Anterior cingulate cortex (tissue), 58 donors: Measurements from ENCODE around the gene SPG7.
"Not testable (repeated sequence)": the region's sequence is repeated elsewhere in the genome, so short reads cannot be mapped to it uniquely, and the experiment has no call there.

ENCODE experiments used
- DNase-seq, 58 donors: peaks; one replicate each; lab custom pipeline; 2025; lab: John Stamatoyannopoulos, UW

The SPG7 gene

DNA sequence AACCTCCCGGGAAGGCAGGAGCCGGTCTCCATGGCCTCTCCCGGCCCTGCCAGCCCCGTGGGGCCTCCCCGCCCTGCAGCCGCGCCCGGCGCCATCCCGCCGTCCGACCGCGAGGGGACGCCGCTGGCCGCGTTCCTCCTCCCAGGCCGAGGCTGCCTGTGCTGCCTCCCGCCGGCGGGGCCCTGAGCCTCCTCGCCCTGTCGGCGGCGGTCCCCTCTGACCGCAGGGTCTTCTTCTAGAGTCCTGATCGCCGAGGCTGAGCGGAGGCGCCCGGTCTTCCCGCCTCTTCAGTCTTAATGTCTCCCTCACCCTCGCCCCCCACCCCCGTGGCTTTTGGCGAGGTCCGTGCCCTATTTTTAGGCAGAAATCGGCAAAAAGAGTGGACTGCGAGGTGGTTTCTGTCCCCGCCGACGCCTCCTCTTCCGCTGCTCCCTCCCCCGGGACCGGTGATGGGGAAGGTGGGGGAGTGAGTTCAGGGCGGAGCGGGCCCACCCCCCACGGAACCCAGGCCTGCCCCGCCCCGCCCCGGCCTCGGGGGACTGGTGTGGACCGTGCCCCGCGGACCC is 66.6 kb downstream of the SPG7 start:
- DNase-seq, result peak in 1 of 58 donors; percentile 17

DNA sequence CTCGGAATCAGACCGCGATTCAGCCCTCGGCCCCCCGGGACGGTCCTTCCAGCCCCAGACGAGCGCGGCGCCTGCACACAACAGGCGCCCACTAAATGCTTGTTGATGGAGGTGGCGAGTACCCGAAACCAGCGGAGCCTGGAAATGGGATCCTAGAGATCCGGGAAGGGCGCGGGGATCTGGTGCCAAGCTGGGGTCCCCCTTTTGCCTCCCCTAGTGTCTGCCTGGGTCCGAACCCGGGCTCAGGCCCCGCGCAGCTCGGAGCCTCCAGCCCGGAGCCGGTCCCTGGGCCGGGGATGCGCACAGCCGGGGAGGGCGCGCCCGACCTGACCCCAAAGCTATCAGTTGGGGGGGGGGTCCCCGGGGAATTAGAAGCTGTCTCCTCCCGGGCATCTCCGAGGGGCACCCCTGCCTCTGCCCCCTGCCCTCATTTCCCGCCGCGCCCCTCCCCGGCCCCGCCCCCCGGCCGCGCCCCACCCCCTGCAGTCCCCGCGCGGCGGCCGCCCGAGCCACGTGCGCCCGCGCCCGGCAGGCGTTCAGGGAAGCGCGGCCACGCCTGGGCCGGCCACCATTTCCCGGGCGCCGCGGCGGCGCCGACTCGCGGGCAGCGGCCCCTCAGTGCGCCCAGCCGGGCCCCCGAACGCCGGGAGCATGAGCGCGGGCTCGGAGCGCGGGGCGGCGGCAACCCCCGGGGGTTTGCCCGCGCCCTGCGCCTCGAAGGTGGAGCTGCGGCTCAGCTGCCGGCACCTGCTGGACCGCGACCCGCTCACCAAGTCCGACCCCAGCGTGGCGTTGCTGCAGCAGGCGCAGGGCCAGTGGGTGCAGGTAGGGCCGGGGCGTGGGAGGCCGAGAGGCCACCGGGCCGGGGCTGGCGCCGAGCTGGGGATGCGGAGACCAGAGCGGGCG is 67.3 kb downstream of the SPG7 start, which contains the start of gene CPNE7:
Gene CPNE7 (plus strand): TSS at position 512 of the 906 bp plus-strand sequence. CDS start 140 bp downstream, at position 652.
- DNase-seq, result no peak

DNA sequence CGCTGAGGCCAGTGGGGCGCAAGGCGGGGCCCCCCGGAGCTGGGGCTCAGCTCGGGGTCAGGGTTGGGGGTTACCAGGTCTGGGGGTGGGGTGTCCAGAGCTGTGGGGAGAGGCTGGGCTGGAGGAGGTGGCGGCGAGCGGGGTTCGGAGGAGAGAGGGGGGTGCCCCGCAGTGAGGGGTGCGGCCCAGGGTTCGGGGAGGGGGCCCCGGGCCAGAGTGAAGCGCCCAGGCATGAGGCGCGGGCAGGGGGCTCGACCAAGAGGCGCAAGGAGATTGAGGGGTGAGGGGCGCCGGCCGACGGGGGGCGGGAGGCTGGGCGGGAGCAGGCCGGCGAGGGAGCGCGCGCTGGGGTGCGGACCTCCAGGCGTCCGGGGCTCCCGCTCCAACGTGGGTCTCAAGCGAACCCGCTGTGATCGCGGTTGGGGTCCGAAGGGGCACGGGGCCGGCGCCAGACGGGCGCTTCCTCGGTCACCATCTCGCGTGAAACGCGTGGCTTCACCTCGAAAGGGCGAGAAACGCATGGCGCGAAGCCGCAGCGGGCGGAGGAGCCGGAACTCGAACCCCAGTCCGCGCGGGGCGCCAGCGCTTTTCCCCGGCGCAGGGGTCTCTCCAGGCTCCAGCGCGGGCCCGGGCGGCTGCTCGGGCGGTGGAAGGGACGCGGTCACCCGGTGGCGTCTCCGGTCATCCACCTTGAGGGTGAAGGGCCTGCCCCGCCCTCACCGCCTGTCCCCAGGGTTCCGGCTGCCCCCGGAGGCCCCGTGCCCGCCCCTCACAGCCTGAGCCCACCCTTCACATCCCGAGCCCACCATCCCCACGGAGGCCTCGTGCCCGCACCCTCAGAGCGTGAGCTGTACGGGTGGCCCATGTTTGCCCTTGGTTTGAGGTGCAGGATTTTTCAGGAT is 68.2 kb downstream of the SPG7 start:
- no peak for DNase-seq

DNA sequence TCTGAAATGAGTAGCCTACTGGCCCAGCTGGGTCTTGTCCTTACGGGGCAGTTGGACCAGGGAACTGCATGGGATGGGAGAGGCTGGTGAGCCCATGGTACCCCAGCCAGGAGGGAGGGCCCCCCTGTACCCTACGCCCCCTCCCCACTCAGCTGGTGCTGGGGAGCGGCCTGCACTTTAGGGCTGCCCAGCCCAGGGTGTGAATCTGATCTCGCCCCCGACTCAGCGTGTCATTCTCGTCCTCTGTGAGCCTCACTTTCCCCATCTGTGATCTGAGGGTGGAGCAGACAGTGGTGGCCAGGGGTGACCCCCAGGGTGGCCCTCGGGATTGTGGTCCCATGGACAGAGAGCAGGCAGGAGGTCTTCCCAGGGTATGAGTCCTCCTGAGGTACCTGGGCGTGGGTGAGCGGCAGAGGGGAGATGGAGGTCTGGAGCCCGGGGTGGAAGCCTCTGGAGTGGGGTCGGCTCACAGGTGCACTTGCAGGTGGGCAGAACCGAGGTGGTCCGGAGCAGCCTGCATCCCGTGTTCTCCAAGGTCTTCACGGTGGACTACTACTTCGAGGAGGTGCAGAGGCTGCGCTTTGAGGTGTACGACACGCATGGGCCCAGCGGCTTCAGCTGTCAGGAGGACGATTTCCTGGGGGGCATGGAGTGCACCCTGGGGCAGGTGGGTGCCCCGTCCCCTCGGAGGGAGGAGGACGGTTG is 69.0 kb downstream of the SPG7 start:
- DNase-seq, result no peak

DNA sequence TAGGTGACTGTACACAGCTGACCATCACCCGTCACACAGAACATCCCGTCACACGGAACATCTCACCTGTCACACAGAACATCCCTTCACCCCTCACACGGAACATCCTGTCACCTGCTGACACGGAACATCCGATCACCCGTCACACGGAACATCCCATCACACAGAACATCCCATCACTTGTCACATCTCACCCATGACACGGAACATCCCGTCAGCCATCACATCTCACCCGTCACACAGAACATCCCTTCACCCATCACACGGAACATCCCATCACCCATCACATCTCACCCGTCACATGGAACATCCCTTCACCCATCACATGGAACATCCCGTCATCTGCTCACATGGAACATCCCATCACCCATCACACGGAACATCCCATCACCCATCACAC is 71.1 kb downstream of the SPG7 start:
- DNase-seq, result no peak

DNA sequence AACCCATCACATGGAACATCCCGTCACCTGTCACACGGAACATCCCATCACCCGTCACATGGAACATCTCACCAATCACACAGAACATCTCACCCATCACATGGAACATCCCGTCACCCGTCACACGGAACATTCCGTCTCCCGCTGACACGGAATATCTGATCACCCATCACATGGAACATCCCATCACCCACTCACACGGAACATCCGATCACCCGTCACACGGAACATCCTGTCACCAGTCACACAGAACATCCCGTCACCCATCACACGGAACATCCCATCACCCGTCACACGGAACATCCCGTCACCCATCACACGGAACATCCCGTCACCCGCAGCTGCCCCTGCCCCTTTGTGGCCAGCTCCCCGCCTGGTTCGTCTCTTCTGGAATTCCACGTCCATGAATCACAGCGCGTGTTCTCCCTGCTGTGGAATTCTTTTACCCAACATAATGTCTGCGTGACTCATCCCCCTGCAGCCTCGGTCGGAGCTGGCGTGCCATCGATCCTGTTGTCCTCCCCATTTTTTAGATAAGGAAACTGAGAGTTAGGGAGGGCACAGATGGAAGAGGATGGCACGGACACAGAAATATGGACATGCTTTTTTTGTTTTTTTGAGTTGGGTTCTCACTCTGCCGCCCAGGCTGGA is 73.0 kb downstream of the SPG7 start:
- DNase-seq, result no peak

DNA sequence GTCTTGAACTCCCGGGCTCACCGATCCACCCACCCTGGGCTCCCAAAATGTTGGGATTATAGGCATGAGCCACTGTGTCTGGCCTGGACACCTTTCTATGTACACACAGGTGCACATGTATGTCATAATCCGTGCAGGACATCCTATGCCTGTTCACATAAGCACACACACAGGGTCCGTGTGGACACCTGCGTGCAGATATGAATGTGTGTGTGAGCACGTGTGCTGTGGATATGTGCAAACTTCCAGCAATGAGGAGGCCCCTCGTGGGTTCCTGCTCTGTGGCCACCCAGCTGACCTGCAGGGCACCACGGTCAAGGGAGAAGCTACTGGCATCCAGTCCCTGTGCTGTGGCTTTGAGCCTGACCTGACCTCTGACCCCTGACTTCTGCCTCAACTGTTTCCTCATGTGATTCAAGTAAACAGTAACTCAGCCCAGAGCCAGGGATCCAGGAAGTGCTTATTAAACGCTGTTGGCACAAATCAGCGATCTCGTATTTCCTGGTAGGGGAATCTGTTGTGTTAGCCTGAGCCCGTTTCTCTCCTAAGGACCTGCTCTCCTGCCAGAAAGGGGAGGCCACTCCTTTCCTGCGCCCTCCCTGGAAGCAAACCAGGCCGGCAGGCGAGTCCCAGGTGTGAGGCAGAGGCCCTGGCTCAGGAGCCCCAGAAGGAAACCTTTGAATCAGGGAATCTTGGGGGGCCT is 73.8 kb downstream of the SPG7 start:
- no peak for DNase-seq

DNA sequence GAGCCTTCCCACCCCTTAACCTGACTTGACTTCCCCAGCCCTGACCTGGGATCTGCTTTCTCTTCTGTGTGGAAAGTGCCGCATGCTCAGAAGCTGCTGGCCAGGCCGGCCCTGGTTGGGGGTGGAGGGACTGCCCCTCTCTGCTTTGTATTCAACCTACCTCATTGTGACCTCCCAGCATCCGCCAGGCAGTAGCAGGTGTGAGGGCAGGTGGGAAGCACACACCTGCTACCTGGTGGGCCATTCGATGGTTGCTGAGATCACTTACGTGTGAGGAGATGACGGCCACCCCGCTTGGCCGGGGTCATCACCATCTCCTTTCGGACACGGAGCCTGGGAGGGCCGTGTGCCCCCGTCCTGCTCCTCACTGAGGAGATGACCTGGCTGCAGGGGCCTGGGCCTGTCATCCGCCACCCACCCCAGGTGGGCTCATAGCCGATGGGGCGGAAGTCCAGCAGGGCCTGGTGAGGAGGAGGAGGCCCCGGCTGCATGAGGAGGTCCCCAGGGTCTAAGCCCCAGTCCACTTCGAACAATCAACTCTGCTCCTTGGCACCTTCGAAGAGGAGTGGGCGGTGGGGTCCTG is 74.5 kb downstream of the SPG7 start:
- DNase-seq, result no peak

DNA sequence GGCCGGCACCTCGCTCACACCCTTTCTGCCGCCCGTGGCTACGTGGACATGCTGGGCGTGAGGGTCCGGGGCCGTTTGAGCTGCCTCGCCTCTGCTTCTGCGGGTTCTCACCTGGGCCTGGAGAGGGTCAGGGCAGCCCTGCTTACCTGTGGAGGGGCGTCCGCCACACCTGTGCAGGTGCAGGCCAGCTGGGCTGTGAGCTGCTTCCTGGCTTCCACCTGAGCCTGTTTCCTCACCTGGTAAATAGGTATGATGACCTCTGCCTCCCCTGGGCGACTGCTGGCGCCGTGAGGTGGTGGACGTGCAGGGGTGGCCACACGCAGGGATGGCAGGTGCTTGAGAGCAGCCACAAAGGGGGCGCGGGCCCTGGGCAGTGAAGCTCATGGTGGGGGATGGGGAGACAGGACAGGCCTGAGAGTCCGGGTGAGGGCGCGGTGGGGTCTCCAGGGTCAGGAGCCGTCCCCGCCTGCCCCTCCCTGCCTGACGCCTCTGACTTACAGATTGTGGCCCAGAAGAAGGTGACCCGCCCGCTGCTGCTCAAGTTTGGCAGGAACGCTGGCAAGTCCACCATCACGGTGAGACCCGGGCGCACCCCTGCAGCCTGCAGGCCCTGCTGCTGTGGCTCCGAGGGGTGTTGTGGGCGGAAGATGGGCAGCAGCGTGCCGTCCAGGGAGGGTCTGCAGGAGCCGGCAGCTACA is 75.1 kb downstream of the SPG7 start:
- no peak for DNase-seq

DNA sequence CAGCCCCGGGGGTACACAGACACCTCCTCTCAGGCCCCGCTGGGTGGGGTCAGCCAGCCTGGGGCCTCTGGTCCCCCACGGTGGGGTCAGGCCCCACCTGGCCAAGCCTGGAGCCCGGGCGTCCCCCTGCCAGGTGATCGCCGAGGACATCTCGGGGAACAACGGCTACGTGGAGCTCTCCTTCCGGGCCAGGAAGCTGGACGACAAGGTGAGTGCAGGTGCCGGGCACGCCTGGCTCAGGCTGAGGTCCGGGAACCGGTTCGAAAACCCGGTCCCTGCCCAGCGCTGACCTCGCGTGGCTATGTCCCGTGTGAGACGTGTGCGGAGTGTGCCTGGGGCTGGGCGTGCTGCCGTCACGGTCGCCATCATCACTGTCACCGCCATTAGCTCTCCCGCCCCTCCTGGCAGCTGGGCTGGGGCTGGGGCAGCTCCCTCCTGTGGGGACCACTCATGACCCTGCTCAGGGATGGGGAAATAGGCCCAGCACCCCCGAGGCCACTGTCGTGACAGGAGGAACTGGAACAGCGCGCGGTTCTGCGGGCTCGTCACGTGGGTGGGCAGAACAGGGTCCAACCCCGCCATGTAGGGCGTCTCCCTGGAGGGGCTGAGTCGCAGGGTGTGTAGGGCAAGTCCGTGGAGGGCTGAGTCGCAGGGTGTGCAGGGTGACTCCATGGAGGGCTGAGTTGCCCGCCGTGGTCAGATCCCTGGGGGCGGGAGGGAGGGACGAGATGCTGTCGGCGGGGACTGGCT is 75.9 kb downstream of the SPG7 start:
- DNase-seq, result no peak

DNA sequence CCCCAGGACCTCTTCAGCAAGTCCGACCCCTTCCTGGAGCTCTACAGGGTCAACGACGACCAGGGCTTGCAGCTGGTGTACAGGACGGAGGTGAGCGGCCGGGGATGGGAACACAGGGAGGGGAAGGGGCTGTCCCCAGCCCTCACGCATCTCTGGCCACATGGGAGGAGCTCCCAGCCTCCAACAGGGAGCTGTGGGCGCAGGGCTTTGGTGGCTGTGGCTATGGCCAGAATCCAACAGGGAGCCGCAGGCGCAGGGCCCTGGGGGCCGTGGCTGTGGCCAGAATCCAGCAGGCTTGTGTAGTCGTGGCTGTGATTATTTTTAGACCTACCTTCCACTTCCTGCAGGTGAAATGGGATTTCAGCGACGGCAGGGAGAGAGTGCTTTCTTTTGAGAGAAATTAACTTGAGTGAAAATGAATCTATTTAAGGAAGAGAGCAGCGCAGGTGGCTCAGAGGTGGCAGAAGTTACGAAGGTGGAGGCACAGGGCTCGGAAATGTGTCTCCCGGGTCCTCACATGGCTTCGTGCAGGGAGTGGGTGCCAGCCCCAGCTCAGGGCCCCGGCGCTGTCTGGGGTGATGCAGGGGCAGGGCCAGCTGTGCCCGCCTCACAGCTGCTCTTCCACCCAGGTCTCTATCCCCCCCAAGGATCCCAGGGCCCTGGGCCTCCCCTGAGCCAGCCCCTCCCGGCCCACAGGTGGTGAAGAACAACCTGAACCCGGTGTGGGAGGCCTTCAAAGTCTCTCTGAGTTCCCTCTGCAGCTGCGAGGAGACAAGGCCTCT is 76.8 kb downstream of the SPG7 start:
- peak in 1 of 58 donors; percentile 41 for DNase-seq

DNA sequence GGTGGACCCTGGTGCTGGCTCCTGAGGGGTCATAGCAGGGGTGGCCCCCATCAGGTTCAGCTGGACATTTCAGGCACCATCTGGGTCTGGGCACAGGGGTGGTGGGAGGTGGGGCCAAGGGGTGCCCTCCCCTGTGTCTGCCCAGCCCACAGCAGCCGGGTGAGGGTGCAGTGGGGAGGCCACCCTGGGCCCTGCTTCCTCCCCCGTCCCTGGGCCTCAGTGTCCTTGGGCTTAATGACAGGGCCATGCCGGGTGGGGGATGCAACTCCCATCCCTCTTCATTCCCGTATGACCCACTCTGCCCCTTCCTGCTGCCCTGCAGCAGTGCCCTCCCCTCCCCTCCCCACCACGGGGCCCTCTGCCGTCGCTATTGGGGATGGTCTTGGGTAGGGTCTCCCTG is 78.0 kb downstream of the SPG7 start:
- no peak for DNase-seq

DNA sequence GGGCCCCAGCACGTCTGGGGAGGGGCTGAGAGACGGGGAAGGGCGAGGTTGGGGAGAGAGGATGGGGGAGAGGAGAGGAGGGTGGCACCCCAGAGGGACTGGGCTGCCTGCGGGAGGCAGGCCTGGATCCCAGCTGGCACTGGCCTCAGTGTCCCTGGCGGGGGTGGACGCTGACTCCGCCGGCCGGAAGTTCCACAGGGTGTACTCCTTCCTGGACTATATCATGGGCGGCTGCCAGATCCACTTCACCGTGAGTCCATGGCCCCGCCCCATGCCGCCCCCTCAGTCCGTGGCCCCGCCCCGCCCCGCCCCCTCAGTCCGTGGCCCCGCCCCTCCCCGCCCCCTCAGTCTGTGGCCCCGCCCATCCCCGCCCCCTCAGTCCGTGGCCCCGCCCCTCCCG is 78.7 kb downstream of the SPG7 start:
- DNase-seq, result no peak

DNA sequence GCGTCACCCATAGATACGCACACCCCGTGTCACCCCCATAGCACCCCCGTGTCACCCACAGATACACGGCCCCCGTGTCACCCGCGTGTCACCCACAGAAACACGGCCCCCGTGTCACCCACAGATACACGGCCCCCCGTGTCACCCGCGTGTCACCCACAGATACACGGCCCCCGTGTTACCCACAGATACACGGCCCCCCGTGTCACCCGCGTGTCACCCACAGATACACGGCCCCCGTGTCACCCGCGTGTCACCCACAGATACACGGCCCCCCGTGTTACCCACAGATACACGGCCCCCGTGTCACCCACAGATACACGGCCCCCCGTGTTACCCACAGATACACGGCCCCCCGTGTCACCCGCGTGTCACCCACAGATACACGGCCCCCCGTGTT is 79.5 kb downstream of the SPG7 start:
- not testable (repeated sequence) for DNase-seq

DNA sequence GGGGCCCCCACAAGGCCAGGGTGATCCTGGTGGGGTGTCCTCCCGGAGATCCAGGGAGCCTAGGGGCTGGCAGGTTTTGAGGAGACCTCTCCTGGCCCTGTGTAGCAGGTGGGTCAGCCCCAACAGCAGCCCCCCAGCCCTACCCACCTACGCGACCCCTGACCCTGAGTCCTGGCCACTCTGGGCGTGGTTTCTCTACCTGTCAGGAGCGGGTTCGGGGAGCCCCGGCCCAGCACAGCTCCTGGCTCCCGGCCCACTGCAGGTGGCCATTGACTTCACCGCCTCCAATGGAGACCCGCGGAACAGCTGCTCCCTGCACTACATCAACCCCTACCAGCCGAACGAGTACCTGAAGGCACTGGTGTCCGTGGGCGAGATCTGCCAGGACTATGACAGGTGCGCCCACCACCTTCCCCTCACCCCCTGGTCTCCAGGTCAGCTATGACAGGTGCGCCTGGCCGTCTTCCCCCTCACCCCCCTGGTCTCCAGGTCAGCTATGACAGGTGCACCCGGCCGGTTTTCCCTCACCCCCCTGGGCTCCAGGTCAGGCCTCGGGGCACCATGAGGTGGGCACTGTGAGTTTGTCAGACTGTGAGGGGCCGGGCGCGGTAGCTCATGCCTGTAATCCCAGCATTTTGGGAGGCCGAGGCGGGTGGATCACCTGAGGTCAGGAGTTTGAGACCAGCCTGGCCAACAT is 80.4 kb downstream of the SPG7 start:
- no peak for DNase-seq
